Activated CD4-positive, CD25-positive, alpha-beta regulatory T cell (primary cell): ENCODE measurements around the gene ZNF837.
"Not testable (repeated sequence)": the region's sequence is repeated elsewhere in the genome, so short reads cannot be mapped to it uniquely, and the experiment has no call there.

Source experiments
- DNase-seq, 4 experiments: peaks; one replicate each; lab custom pipeline; 2025; lab: John Stamatoyannopoulos, UW

Gene ZNF837

DNA sequence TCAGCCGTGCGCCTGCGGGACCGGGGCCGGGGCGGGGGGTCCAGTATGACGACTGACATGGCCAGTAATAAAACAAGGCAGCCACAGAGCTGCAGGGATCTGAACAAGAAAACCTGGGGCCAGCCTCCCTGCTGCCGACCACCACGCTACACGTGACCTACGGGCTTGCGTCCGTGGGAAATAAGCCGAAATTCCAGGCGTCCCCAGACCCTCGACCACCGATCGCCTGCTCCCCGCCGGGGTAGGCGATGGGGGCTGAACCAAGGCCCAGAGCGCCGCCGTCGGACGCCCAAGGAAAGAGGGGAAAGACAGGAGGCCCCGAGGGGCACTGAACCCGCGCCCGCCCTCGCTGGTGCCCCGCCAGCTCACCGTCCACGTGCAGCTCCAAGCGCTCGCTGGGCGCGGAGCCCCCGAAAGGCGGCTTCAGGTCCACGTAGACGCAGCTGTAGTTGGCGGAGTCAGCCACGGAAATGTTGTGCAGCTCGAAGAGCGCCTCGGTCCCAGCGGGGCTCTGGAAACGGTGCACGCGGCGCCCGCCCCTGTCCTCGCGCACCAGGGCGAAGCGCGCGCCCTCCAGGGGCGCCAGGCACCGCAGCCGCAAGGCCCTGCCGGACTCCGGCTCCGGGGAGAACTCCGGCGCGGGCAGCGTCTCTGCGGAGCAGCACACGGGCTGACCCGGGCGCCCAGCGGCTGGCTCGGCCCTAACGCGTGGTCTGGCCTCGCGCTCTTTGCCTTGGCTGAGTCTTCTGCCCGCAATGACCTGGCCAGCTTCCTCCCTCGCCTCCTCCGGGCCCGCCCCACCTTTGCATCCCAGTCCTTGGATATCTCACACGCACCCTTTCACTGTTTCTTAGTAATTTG, 30.6 kb downstream of the ZNF837 start:
- no peak for DNase-seq

GRCh38 chr19:58349590-58349989, 31.2 kb downstream of the ZNF837 start:
- no peak for DNase-seq

DNA sequence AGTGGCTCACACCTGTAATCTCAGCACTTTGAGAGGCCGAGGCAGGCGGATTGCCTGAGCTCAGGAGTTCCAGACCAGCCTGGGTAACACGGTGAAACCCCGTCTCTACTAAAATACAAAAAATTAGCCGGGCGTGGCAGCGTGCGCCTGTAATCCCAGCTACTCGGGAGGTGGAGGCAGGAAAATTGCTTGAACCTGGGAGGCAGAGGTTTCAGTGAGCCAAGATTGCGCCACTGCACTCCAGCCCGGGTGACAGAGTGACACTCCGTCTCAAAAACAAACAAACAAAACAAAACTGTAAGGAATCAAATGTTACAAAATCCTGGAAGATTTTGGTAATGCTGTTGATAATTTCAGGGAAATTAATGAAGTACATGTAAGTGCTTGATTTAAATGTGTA, 32.8 kb downstream of the ZNF837 start:
- not testable (repeated sequence) for DNase-seq

DNA sequence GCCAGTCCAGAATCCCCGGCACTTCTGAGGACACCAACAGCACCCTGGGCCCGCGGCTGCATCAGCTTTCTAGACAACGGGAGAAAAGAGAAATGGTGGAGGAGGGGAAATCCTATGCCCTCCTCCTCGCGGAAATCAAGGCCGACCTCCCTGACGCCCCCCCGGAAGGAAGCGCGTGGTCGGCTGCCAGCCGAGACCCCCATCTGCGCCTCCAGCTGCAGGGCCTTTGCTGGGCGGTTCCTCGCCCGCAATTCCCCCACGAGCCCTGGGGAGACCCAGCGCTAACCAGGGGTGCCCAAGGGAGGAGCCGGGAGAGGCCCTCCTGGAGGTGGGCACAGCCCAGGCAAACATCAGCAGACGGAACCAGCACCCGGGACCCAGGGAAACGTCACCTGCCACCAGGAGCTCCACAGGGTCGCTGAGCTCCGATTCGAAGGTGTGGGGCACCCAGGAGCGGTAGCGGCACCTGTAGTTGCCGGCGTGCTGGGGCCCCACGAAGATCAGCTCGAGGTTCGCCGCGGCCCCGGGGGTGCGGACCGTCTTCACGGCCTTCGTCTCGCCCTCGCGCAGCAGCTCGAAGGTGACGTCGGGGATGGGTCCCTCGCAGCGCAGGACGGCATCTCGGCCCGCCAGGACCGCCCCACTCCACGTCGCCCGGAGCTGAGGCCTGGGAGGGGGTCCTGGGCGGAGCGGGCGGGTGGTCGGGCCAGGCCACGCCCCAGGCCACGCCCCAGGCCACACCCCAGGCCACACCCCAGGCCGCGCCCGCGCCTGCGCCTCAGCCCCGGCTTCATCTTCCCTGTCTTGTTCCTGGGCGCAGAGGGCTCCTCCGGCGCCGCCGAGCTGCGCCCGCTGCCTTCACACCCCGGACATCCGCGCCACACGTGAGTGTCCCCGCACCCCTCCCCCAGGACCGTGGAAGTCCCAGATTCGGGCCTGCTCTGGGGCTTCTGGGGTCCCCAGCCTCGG, 33.6 kb downstream of the ZNF837 start:
- peak; percentile 29 to 41 (median 33) for DNase-seq

DNA sequence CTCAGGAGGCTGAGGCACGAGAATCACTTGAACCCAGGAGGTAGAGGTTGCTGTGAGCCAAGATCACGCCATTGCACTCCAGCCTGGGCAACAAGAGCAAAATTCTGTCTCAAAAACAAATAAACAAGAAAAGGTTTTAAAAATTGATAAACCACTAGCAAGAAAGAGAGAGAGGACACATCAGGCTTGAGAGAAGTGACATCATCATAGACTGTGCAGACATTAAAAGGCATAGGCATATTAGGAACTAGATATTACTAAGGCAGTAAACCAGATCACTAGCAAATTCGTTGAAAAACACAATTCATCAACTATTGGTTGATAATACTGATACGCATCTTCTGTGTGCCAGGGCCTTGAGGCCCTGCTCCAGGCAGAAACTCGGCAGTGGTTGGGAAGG, 35.3 kb downstream of the ZNF837 start:
- no peak for DNase-seq

GRCh38 chr19:58338825-58339558, 41.8 kb downstream of the ZNF837 start:
- no peak for DNase-seq

DNA sequence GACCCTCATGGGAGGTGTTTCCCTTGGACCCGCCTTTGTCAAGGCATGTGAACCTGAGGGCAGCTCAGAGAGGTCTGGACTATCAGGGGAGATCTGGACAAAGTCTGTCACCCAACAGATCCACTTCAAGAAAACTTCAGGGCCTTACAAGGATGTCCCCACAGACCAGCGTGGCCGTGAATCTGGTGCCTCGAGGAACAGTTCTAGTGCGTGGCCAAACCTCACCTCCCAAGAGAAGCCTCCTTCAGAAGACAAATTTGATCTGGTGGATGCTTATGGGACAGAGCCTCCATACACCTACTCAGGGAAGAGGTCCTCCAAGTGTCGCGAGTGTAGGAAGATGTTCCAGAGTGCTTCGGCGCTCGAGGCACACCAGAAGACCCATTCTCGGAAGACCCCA, 42.5 kb downstream of the ZNF837 start:
- DNase-seq, result no peak

DNA sequence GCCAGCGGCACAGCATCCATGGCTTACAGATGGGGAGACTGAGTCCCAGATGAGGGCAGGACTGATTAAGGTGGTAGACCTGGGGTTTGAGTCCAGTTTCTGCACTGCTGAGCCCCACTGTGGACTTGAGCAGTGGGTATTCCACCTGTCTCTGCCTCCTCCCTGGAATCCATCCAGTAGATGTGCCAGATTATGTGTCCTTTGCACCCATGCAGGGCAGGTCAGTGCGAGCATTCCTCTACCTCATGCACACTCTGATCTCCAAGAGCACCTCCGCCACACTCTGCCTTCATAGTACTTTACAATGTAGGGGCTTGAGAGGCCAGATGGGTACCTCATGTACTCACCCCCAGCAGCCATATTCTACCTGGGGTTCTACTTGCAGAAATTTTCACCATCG, 44.0 kb downstream of the ZNF837 start:
- DNase-seq, result no peak

- no peak for DNase-seq
Observed at GRCh38 chr19:58336216-58336615, 44.6 kb downstream of the ZNF837 start.

DNA sequence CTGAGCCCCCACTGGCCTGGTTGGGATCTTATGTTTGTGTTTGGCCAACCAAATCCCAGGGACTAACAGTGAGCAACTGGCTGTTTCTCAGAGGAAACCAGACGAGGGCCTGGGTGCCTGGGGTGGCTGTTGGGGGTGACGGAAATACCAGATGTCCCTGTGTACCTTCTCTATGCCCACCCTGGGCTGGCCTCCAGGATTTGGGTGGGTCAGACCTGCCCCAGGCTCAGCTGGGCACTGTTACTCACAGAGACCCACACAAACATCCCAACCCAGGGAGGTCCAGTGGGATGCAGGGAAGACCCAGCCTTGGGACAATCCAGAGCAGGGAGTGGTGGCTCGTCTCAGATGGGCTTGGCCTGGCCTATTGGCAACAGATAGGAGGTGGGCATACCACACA, 45.2 kb downstream of the ZNF837 start:
- DNase-seq, result no peak

DNA sequence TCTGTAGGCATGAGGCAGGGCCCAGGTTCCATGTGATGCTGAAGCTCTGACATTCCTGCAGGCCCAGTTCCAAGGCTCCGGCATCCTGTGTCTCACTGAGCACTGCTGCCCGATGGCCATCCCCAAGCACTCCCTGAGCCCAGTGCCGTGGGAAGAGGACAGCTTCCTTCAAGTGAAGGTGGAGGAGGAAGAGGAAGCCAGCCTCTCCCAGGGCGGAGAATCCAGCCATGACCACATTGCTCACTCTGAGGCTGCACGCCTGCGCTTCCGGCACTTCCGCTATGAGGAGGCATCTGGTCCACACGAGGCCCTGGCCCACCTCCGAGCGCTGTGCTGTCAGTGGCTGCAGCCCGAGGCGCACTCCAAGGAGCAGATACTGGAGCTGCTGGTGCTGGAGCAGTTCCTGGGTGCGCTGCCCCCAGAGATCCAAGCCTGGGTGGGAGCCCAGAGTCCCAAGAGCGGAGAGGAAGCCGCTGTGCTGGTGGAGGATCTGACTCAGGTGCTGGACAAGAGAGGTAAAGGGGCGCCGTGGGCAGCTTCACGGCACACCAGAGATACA, 46.1 kb downstream of the ZNF837 start:
- no peak for DNase-seq

DNA sequence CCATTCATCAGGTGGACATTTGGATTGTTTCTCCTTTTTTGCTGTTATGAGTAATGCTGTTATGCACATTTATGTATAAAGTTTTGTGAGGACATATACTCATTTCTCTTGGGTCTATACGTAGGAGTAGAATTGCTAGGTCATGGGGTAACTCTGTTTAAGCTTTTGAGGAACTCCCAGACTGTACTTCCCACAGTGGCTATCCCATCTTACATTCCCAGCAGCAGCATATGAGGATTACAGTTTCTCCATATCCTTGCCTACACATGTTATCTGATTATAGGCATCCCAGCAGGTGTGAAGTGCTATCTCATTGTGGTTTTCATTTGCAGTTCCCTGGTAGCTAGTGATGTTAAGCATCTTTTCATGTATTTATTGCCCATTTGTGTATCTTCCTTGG, 48.1 kb downstream of the ZNF837 start:
- no peak for DNase-seq

GRCh38 chr19:58330458-58330857, 50.4 kb downstream of the ZNF837 start:
- DNase-seq, result no peak

- no peak for DNase-seq
Observed at GRCh38 chr19:58328999-58329398, 51.8 kb downstream of the ZNF837 start.

DNA sequence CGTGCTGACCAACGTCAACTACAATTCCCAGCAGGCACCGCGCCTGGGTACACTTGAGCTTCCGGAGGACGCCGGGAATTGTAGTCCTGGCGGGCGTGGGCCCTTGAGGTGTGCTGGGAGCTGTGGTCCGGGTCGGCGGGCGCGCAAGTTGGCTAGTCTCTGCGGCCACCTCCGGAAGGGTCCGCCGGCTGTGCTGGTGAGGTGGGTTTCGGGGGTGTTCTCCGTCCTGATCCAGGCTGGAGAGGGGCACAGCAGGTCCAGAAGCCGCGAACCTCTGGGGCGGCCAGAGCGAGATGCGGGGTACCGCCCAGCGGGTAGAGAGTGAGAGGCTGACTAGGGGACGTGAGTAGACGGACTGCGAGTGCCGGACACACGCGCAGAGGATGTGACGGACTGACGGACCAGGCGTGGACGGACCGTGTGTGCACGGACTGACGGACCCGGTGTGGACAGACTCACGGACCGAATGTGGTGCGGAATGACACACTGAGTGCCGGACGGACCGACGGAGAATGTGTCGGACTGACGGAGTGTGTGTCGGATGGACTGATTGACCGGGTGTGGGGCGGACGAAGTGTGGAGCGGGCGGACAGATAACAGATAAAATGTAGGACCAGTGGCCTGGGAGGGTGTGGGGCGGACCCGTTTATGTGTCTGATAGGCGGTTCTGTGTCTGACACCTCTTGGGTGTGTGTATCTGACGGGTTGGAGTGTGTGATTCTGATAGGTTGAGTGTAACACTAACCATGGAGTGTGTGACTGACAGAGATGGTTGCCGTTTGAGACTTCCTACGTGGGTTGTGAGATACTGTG, 53.7 kb downstream of the ZNF837 start, which contains the start of gene ZSCAN22:
ZSCAN22 (plus strand) TSS at position 81 of the 813 bp plus-strand sequence. CDS start 7,809 bp downstream, outside the sequence.
- DNase-seq, result peak; percentile 68 to 81 (median 76)

DNA sequence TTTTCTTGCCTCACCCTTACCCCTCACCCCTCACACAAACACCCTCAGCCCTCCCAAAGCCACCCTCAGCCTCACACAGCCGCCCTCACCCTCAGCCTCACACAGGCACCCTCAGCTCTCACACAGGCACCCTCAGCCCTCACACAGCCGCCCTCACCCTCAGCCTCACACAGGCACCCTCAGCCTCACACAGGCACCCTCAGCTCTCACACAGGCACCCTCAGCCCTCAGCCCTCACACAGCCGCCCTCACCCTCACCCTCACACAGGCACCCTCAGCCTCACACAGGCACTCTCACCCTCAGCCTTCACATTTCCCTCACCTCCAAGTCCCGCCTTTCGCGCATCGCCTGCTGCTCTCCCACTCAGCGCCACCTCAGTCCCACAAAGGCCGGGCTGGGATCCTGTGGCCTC, 54.3 kb downstream of the ZNF837 start:
- DNase-seq, result no peak

- no peak for DNase-seq
Observed at GRCh38 chr19:58325311-58326022, 55.4 kb downstream of the ZNF837 start.

DNA sequence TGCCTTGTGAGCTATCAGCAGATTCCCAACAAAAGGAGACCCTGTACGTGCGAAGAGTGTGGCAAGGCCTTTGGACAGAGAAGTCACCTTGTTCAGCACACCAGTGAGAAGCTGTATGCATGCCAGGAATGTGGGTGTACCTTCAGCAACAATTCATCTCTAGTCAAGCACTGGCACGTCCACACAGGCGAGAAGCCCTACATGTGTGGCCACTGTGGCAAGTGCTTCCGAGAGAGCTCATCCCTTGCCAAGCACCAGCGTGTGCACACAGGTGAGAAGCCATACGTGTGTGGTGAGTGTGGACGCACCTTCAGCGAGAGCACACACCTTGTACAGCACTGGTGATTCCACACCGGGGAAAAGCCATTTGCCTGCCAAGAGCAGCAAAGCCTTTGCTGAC, 61.6 kb downstream of the ZNF837 start:
- DNase-seq, result no peak

DNA sequence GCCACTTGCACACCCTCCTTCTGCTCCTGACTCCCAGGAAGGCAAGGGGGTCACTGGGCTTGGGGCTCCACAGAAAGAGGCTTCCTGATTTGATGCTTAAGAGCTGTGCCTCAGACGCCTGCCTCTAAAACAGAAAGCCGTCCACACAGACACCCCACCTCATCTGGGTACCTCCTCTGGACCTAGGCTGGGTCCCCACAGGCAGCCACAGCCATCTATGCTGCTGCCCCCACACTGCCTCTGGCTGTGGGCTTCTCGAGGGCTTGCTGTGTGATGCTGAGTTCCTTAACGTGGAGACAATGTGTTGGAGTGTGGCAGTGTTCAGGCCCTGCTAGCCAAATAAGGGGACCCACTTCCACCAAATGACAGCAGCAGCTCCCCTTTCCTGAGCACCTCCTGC, 62.5 kb downstream of the ZNF837 start:
- DNase-seq, result no peak
